HepG2 (cell line): ENCODE data around the gene UBE2N. TPM values are rescaled to one million over a fixed set of nuclear protein-coding genes. Genes with fewer than 3 reads are reported as not detected.

Experiments used
- ATAC-seq: fragments of 200-7000 bp; cut with Tn5 transposase; 3 replicates; pipeline ENCODE4 v1.9.1; 2020; ENCODE audit warnings: mild to moderate bottlenecking, moderate library complexity
- BruUV-seq: library from RNA; stranded (reverse); fragments of 400-500 nt; replicated peaks from 2 replicates; lab custom pipeline; 2021; lab: Mats Ljungman, UMichigan
- CTCF ChIA-PET: fragments of 300-600 bp; formaldehyde crosslinking; extraction: SDS; loops from one replicate; lab custom pipeline; 2021; ENCODE audit warnings: low total read pairs, inconsistent platforms, low intra/inter-chr PET ratio; lab: Yijun Ruan, JAX
- POLR2A ChIA-PET: fragments of 350-600 bp; sonication (Branson Sonifier 250); formaldehyde crosslinking; loops from one replicate; lab custom pipeline; 2020; ENCODE audit warnings: antibody characterized with exemption, inconsistent platforms; lab: Yijun Ruan, JAX
- DNase-seq: peaks from one replicate; pipeline ENCODE4 v3.0.0-alpha.2; 2015; ENCODE audit warnings: low spot score
- FAIRE-seq: peaks from 3 replicates; lab custom pipeline; 2011; peaks lifted over from hg19 to GRCh38; lab: Jason Lieb, UNC
- H2AFZ ChIP-seq: one replicate; pipeline ENCODE4 v1.6.1; 2011; ENCODE audit warnings: low read length, inconsistent platforms
- H3K27ac ChIP-seq: fragments of 300-600 bp; 3 replicates; pipeline ENCODE4 v1.8.0; 2011; ENCODE audit warnings: mixed run types, mild to moderate bottlenecking, mixed read lengths, low read length, inconsistent platforms; ENCODE audit not compliant: insufficient read depth; ENCODE audit errors: extremely low read length
- H3K27me3 ChIP-seq, 2 experiments: fragments of 200-600 bp in 1 of 2; 2 replicates in 1 of 2; 3 replicates in 1 of 2; pipeline versions ENCODE4 v1.6.0 to v1.8.0; 2011; ENCODE audit warnings: low read length in 2 of 2, mild to moderate bottlenecking in 2 of 2, moderate library complexity in 2 of 2, inconsistent platforms in 1 of 2; ENCODE audit not compliant: insufficient read depth in 2 of 2, control insufficient read depth in 1 of 2
- H3K36me3 ChIP-seq, 2 experiments: fragments of 200-600 bp in 1 of 2; replicated peaks in 1 of 2; 2 replicates in 1 of 2; 3 replicates in 1 of 2; pipeline versions ENCODE4 v1.5.1 to v1.8.0; 2011; ENCODE audit warnings: low read length in 2 of 2, inconsistent platforms in 1 of 2; ENCODE audit not compliant: insufficient read depth in 2 of 2, control insufficient read depth in 1 of 2
- H3K4me1 ChIP-seq: 2 replicates; pipeline ENCODE4 v1.5.1; 2012; ENCODE audit warnings: low read length, inconsistent platforms; ENCODE audit not compliant: insufficient read depth
- H3K4me2 ChIP-seq: 2 replicates; pipeline ENCODE4 v1.6.0; 2011; ENCODE audit warnings: low read depth, low read length, inconsistent platforms
- H3K4me3 ChIP-seq, 3 experiments: fragments of 200-600 bp in 1 of 3; sonication (generic), shearing (Covaris generic) in 1 of 3; replicated peaks in 1 of 3; 2 replicates each; pipeline ENCODE4 v1.5.1; 2011 to 2016; ENCODE audit warnings: low read length in 3 of 3, inconsistent platforms in 2 of 3, low read depth in 2 of 3, mild to moderate bottlenecking in 2 of 3, control low read depth in 1 of 3, mixed read lengths in 1 of 3; ENCODE audit not compliant: insufficient read depth in 1 of 3
- H3K79me2 ChIP-seq: one replicate; pipeline ENCODE4 v1.6.1; 2011; ENCODE audit warnings: low read length, inconsistent platforms; ENCODE audit not compliant: insufficient read depth
- H3K9ac ChIP-seq: 2 replicates; pipeline ENCODE4 v1.6.0; 2011; ENCODE audit warnings: mild to moderate bottlenecking, low read depth, low read length, inconsistent platforms; ENCODE audit not compliant: insufficient read depth
- H3K9me3 ChIP-seq: 2 replicates; pipeline ENCODE4 v1.5.1; 2012; ENCODE audit warnings: mild to moderate bottlenecking, low read length
- H4K20me1 ChIP-seq: 2 replicates; pipeline ENCODE4 v1.6.0; 2011; ENCODE audit warnings: inconsistent platforms, mild to moderate bottlenecking, low read length, moderate library complexity; ENCODE audit not compliant: insufficient read depth
- DNMT1 ChIP-seq: sonication (generic); formaldehyde crosslinking; IDR thresholded peaks from 2 replicates; pipeline ENCODE4 v1.5.1; 2020; ENCODE audit warnings: mild to moderate bottlenecking, missing genetic modification reagents
- HES4 ChIP-seq: sonication (generic); formaldehyde crosslinking; IDR thresholded peaks from 2 replicates; pipeline ENCODE4 v1.9.0; 2021; ENCODE audit warnings: mild to moderate bottlenecking, missing genetic modification reagents, borderline replicate concordance
- ZFP82 ChIP-seq: sonication (generic); formaldehyde crosslinking; IDR thresholded peaks from 2 replicates; pipeline ENCODE4 v1.5.1; 2020; ENCODE audit warnings: mild to moderate bottlenecking, missing genetic modification reagents, borderline replicate concordance
- ZNF121 ChIP-seq: sonication (generic); formaldehyde crosslinking; IDR thresholded peaks from 2 replicates; pipeline ENCODE4 v1.5.0; 2020; ENCODE audit warnings: mild to moderate bottlenecking, missing genetic modification reagents
- ZNF30 ChIP-seq: sonication (generic); formaldehyde crosslinking; IDR thresholded peaks from 2 replicates; pipeline ENCODE4 v1.5.0; 2020; ENCODE audit warnings: mild to moderate bottlenecking, missing genetic modification reagents
- ZNF354B ChIP-seq: sonication (generic); formaldehyde crosslinking; IDR thresholded peaks from 2 replicates; pipeline ENCODE4 v1.8.0; 2022; ENCODE audit warnings: mild to moderate bottlenecking, missing genetic modification reagents
- ZNF564 ChIP-seq: sonication (generic); formaldehyde crosslinking; IDR thresholded peaks from 2 replicates; pipeline ENCODE4 v1.8.1; 2023; ENCODE audit warnings: mild to moderate bottlenecking, missing genetic modification reagents
- ZNF770 ChIP-seq: sonication (generic); formaldehyde crosslinking; IDR thresholded peaks from 2 replicates; pipeline ENCODE4 v1.5.0; 2020; ENCODE audit warnings: mild to moderate bottlenecking, missing genetic modification reagents
- WGBS: methylation state at CpG from one replicate; pipeline ENCODE4 v1.1.6; 2017; ENCODE audit warnings: low lambda C conversion rate; 5-methylcytosine and 5-hydroxymethylcytosine counted together
- in situ Hi-C: cut with HindIII; loops from 2 replicates; pipeline ENCODE4 v1.10.0; 2017; ENCODE audit warnings: low pct_unique_long_range_greater_than_20kb; ENCODE audit not compliant: extremely low pct_ligation_motif_present
- intact Hi-C: fragments of 100-400 bp; cut with micrococcal nuclease; formaldehyde crosslinking; loops from one replicate; pipeline ENCODE4 v1.10.0; 2022; ENCODE audit not compliant: unreplicated experiment
- polyA plus RNA-seq, 8 experiments: library from polyadenylated mRNA; depleted of rRNA in 3 of 8; stranded (reverse) in 7 of 8; unstranded in 1 of 8; fragments of >200 nt; fragmentation: Illumina TruSeq in 4 of 8; extraction: Trizol in 4 of 8; gene quantifications; 2 replicates each; pipeline versions ENCODE4 v1.2.1 to v1.2.3, GENCODE V29; 2011 to 2016; ENCODE audit warnings: low read depth in 4 of 8, missing spikeins in 1 of 8, mixed read lengths in 1 of 8; ENCODE audit not compliant: insufficient read depth in 1 of 8
- total RNA-seq, 5 experiments: library from RNA; depleted of rRNA; stranded (reverse); fragments of >200 nt; fragmentation: Illumina TruSeq; extraction: Trizol; gene quantifications; 2 replicates each; pipeline ENCODE4 v1.2.3, GENCODE V29; 2016; ENCODE audit warnings: low read depth in 1 of 5

The UBE2N gene
- total and polyA plus RNA-seq, 2 of the 13 experiments (the other 11 are each of a cell fraction or from before 2014, with no cell fraction given) = 188 to 197 TPM

DNA sequence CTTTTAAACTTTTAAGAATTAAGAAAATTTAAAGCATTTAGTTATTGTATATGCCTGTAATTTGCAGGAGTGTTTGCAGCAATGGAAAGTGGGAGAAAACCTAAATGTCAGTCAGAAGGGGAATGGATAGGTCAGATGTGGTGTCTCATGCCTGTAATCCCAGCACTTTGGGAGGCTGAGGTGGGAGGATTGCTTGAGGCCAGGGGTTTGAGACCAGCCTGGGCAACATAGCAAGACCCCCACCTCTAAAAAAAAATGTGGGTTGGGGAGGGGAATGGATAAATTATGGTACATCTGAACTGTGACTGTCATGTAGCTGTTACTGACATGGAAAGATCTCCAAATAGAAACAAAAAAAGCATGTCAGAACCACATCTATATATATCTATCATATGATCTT, 27.6 kb upstream of the UBE2N start:
- BruUV-seq = no TSS peak
- H3K4me2 ChIP-seq = peak overlapping the region; percentile 77
- in situ Hi-C loops = no loop called here

GRCh38 chr12:93468008-93468371, 26.2 kb upstream of the UBE2N start:
- 0% methylated on average over 7 of the region's 7 CpGs for WGBS
- H2AFZ ChIP-seq = no peak overlapping the region
- TF ChIP-seq ZNF564 (CRISPR knock-in tag) = 0 out of 2 replicates have a peak, but pooled peaks have one; percentile 39
- TF ChIP-seq HES4 (CRISPR knock-in tag) = no peak
- TF ChIP-seq ZFP82 (CRISPR knock-in tag) = 0 out of 2 replicates have a peak, but pooled peaks have one; percentile 26
- no peak for TF ChIP-seq ZNF354B
- no peak for TF ChIP-seq DNMT1
- ChIA-PET POLR2A (interaction anchor here (0.8 to 2.0 kb wide), 3 partner anchors 26 to 922 kb away, joined by 3 to 8 read pairs (median 4); partner anchors contain the start of gene UBE2N), CTCF (no interaction called here)
- no TSS peak for BruUV-seq
- in situ Hi-C loops (no loop called here), intact Hi-C loops (no loop called here)
- FAIRE-seq (peak; percentile 15), ATAC-seq (peak; percentile 50), DNase-seq (no peak)
- H3K36me3 ChIP-seq = peaks cover 4 to 21% of the 10 kb centered on the region in 2 experiments; a peak in 4 of 5 replicates
- peaks cover 70% of the 10 kb centered on the region for H3K4me1 ChIP-seq
- peaks cover 5% of the 10 kb centered on the region; the same call in 1 of the 2 replicates for H4K20me1 ChIP-seq
- H3K27me3 ChIP-seq = no peaks in the 10 kb centered on the region; a peak in 1 of 5 replicates
- H3K4me2 ChIP-seq = peak overlapping the region; percentile 77
- peak overlapping the region; percentile 91 for H3K9ac ChIP-seq
- no peaks in the 10 kb centered on the region for H3K9me3 ChIP-seq
- H3K79me2 ChIP-seq = peaks cover 57% of the 10 kb centered on the region
- peak overlapping the region; percentile 95 for H3K27ac ChIP-seq
- peak overlapping the region; percentile 78 to 92 (median 88) for H3K4me3 ChIP-seq

More for the DNA sequence above, 27.6 kb upstream of the UBE2N start:
- CTCF ChIA-PET = no interaction called here
- H3K9ac ChIP-seq = no peak overlapping the region
- DNase-seq (no peak), FAIRE-seq (no peak), ATAC-seq (no peak)
- H4K20me1 ChIP-seq = peaks cover 5% of the 10 kb centered on the region; the same call in 1 of the 2 replicates
- H3K27ac ChIP-seq = no peak overlapping the region
- peaks cover 4 to 30% of the 10 kb centered on the region in 2 experiments; a peak in 4 of 5 replicates for H3K36me3 ChIP-seq
- H3K27me3 ChIP-seq = no peaks in the 10 kb centered on the region; a peak in 1 of 5 replicates
- no peak overlapping the region for H2AFZ ChIP-seq
- H3K9me3 ChIP-seq = no peaks in the 10 kb centered on the region
- H3K4me1 ChIP-seq = peaks cover 57% of the 10 kb centered on the region
- POLR2A ChIA-PET = no interaction called here
- H3K79me2 ChIP-seq = peaks cover 64% of the 10 kb centered on the region
- intact Hi-C loops = no loop called here
- peak overlapping the region in 2 of 3 experiments; percentile 88 to 92; a peak in 2 of 6 replicates for H3K4me3 ChIP-seq
- TF ChIP-seq ZNF30 (no peak), ZNF121 (peak; percentile 40; the same call in 1 of the 2 replicates), ZNF770 (CRISPR knock-in tag) (peak; percentile 48; the same call in 1 of the 2 replicates)
